Inflammatory macrophage treated with lipopolysaccharide for 1 hour (primary cell): ENCODE measurements around the gene DYNC1LI1.
"Not testable (repeated sequence)": the region's sequence is repeated elsewhere in the genome, so short reads cannot be mapped to it uniquely, and the experiment has no call there.

Experiments
- DNase-seq, 2 donors: peaks; one replicate each; pipeline ENCODE4 v3.0.0-alpha.2; 2020 to 2022

DYNC1LI1 gene

DNA sequence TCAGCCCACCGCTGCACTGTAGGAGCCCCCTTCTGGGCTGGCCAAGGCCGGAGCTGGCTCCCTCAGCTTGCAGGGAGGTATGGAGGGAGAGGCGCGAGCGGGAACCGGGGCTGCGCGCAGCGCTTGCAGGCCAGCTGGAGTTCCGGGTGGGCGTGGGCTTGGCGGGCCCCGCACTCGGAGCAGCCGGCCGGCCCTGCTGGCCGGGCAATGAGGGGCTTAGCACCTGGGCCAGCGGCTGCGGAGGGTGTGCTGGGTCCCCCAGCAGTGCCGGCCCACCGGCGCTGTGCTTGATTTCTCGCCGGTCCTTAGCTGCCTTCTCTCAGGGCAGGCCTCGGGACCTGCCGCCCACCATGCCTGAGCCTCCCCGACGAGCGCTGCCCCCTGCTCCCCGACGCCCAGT, 8.0 kb upstream of the DYNC1LI1 start:
- DNase-seq, result not testable (repeated sequence)

DNA sequence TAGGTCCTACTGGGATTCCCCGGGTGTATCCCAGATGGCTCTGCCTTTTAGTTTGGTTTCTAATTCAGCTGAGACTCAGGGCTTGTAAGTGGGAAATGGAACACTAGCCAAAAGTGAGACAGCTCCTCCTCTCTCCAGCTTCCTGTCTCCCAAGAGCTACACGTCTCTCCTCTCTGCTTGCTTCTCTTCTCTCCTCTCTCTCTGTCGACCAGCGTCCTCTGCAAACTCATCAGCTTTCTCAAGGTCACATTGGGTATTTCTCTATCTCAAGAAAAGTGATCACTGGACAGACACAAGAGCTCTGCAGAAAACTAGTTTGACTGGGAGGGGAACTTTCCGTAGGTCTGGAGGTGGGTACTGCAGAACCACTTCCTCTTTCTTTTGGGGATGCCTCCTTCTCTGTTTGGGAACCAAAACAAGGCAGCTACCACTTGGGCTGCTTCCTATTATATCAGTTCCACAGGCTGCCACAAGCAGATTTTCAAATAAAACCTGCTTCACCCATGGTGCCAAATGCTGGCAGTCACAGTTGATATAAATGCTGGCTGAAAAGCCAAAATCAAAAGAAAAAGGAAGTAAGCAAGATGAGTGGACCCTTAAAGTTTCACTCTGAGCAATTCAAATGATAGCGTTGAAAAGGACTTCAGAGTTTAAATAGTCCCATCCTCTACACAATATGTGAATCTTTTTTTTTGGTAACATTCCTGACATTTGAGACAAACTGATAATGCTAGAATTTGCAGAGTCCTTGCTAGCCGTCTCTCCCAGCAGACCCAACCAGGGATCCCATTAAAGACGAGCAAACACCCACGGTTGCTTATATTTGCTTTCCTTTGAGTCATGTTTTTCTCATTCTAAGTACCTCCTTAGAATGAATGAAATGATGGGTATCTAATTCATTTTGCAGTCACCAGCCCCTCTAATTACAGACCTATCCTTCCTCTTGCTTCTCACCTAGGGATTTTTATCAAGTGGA, 7.2 kb upstream of the DYNC1LI1 start:
- DNase-seq, result peak; percentile 66 to 83

DNA sequence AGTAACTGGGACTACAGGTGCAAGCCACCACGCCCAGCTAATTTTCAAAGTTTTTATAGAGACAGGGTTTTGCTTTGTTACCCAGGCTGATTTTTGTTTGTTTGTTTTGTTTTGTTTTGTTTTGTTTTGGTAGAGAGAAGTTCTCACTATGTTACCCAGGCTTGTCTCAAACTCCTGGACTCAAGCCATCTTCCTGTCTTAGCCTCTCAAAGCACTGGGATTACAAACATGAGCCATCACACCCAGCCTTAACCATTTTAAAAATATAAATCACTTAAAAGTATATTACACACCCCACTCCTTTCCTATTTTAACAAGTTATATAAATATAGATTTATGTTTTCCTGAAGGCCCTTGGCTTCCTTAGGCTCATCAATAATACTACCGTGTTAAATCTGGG, 6.5 kb upstream of the DYNC1LI1 start:
- DNase-seq, result no peak

DNA sequence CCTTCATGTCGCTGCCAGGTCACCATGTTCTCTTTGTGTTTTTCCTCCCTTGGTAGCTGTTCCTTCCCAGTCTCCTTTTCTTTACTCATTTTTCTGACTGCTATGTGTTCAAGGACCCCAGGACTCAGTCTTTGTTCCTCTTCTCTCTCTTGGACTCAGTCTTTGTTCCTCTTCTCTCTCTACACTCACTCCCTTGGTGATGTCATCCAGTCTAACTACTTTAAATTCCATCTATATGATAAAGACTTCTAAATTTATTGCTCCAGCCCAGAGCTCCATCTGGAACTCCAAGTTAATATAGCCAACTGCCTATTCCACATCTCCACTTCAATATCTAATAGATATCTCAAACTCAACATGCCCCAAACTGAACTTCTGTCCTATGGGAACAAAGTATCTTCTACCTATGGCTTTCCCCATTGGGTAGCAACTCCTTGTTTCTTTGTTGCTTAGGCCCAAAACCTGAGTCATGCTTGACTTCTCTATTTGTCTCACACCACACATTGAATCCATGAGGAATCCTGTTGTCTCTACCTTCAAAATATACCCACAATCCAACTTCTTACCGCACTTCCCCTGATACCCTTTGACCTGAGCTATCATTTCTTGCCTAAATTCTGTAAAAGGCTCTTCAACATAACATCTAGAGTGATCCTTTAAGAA, 4.9 kb upstream of the DYNC1LI1 start:
- DNase-seq, result peak; percentile 57 to 58

DNA sequence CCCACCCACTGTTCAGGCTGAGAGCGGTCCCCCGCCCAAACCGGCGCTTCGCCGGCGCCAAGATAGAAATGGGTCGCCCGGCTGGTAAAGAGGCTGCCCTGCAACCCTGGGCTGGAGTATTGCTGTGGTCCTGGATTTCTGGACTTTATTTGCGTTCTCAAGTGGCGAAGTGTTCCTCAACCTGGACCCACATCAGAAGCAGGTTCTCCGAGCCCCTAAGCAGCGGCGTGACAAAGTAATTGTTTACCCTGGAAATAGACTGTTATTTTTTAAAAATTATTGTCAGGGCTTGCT, 481 bp upstream of the DYNC1LI1 start:
- DNase-seq, result no peak

DNA sequence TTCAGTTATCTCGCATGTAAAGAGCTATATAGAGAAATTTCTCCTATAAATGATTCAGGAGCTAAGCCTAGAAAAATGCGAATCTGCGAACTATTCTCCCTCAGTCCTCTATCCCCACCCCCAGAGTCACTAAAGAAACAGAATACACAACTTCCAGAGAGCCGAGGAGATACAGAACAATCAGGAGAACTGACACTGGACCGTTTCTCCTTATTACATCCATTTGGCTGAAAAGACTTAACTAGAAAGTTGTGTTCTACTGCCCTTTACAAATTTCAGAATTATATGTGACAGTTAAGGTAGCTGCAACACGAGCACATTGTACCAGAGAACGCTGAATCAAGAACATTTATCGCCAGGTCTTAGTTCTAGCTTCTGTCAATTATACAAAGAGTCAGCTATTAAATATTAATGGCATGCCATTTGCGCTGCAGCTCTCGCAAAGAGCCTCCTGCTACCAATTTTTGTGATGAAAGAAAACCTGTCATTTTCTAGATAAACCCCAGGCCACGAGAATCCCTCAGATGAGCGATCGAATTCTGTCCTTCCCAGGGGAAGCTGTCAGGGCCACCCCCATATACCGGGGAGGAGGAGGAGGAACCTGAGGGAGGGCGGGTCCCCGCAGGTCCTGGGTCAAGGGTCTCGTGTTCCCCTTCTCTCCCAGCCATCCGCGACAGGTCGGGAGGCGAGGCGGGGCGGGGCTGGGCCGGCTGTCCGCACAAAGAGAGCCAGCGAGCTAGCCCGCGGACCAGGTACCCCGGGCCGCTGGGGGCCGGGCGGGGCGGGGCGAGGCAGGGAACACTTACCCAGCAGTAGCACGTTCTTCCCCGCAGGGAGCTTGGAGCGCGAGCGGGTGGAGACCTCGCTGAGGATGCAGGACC, 878 bp downstream of the DYNC1LI1 start:
- peak; percentile 43 to 48 for DNase-seq

DNA sequence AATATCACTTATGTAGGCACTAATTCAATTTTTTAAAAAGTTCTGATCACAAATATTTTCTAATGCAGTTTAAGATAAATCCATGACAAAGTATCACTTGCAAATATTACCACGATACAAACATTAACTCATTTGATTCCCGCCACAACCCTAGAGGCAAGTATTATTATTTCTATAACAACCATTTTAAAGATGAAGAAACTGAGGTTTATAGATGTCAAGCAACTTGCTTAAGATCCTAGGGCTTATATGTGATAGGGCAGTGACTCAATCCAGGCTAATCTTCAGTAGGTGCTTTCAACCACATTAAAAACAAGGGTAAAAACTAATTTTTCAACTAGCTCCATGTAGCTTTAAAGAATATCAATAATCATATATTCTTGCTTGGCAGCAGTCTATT, 1.7 kb downstream of the DYNC1LI1 start:
- DNase-seq, result no peak

DNA sequence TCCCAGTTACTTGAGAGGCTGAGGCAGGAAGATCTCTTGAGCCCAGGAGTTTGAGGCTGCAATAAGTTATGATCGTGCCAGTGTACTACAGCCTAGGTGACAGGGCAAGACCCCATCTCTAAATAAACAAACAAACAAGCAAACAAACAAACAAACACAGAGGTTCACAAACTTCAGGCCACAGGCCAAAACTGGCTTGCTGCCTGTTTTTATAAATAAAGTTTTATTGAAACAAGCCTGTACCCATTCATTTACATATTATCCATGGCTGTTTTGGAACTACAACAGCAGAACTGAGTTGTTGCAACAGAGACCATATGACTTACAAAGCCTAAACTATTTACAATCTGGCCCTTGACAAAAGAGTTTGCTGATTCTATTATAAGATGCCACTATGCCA, 6.5 kb downstream of the DYNC1LI1 start:
- peak in 1 of 2 donors; percentile 15 for DNase-seq

DNA sequence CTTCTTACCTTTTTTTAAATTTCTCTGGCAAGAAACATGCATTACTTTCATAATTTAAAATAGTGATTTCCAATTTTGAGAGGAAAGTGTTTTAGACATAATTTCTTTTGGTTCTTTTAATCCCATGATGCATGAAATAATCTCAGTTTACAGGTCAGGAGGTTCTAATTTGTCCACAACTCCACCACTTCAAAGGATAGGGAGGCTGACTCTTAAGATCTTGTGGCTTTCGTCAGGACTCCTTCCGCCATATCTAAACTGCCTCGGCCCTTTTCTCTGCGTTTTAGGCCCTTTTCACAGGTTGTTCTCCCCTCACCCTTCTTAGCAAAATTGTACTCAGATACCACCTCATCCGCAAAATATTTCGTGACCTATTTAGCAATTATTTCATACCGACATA, 8.0 kb downstream of the DYNC1LI1 start:
- no peak for DNase-seq

DNA sequence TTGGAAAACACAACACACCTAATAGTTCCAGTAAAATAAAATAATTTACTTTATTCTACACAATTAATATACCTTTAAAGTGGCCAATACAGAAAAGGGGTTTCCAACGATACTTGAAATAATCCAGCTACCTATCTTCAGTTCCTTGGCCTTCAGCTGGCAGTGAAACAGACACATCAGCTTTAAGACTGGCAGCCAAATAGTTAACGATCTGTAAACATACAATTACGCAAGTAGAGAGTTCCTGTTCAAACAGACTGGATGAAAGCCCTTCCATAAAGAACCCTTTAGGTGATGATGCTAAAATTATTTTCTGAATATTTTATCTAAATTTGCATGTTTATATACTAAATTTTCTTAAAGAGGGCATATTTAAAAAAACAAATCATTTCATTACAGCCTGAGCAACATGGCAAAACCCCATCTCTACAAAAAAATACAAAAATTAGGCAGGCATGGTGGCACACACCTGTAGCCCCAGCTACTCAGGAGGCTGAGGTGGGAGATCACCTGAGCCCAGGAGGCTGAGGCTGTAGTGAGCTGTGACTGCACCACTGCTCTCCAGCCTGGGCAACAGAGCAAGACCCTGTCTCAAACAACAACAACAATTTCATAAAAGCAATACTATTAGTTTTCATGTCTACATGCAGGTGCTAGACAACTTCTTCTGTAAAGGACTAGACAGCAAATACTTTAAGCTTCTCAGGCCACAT, 12.9 kb downstream of the DYNC1LI1 start:
- DNase-seq, result no peak

DNA sequence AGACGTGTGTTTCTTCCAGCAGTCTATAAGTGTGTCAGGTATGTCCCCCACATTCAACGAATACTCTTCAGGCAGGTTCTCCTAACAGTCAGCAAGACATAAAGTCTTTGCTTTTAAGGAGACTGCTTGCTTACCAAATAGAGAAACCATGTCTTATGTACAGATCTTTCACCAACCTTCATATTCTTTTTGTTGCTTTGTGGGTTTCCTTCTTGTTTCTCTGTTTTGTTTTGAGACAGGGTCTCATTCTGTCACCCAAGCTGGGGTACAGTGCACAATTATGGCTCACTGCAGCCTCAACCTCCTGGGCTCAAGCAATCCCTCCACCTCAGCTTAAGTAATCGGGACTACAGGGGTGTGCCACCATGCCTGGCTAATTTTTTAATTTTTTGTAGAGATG, 14.3 kb downstream of the DYNC1LI1 start:
- no peak for DNase-seq

DNA sequence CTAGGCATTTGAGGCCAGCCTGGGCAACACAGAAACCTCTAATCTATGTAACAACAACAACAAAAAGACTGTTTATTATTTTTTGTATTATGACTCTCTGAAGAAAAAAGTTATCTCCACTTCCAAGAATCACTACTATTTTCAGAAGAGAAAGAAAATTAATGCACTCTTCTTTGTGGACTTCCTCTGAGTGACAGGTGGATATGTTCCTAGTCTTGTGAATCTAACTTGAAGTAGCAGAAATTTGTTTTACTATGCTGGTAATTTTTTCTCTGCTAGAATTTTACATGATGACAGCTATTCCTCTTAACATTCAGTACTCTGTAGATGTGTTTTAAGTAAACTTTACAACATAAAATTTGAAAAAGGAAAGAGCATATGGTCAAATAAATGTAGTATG, 16.7 kb downstream of the DYNC1LI1 start:
- no peak for DNase-seq

DNA sequence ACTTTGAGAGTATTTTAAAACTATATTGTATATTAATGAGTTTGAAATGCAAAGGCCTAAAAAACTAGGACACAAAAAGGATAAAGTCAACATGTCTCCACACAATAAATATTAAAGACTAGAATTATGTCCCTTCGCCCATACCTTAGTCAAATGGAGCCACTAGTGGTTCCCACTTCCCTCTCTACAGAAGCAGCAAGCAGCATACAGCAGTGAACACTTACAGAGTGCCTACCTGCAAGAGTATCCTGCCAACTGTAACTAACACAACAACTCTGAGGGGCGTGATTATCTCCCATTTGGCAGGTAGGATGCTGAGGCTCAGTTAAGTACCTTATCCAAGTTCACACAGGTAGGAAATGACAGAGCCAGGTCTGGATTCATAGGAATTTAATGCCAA, 17.2 kb downstream of the DYNC1LI1 start:
- DNase-seq, result no peak

DNA sequence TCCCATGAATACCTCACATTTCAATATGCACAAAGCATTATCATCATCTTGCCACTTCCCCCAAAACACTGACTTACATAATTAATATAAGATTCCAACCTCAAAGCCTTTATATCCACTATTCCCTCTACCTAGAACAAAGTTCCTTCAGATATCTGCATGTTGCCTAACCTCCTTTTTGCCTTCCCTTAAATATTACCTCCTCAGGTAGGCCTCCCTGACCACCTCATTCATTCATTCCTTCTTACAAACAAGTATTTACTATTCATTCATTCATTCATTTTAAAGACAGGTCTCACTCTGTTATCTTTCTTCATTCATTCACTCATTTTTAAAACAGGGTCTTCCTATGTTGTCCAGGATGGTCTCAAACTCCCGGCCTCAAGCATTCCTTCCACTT, 18.6 kb downstream of the DYNC1LI1 start:
- no peak for DNase-seq

DNA sequence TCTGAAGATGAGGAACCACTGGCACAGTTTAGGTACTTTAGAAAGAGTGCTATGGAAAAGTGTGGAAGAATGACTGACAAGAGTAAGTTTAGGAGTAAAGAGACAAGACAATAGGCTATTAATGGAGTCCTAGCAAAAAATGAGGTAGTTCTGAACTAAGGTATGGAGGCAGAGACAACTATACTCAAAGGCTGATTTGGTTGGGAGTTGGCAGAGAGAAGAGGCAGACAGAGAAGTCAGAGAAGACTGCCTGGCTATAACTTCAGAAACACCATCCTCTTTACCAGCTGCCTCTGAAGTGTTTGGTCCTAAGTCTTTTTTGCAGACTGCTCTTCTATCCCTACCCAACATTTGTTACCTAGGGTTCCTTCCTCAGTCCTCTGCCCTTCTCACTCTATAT, 19.2 kb downstream of the DYNC1LI1 start:
- DNase-seq, result no peak

DNA sequence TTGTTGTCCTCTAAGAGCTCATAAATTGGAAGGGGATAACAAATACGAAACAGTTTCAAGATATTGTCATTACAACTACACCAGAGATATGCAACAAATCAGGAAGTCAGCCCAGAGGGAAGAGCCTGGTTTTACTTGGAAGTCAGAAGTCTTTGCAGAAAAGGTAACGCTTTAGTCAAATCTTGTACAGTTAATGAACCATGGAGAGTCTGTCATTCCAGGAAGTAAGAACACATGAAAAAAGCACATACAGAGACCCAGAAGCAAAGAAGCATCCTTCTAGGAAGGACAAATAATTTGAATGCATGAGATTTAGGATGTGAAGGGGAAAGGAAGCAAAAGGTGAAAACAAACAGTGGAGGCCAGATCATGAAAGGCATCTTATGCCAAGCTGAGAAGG, 19.6 kb downstream of the DYNC1LI1 start:
- peak in 1 of 2 donors; percentile 11 for DNase-seq

DNA sequence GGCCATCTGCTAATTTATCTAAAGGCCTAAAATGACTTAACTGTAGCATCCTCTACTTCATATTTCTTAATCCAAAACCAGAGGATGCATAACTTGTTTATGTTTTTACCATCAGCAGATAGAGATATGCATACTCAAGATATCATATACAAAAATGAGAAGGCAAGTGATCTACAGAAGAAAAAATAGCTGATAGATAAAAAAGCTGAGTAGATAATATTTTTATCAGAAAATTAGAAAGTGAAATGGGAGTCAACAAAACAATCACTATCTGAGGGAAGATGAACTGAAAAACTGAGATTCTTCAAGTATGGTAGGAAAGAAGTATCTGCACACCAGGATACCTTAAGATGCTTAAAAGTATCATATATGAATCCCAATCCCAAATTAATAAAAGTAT, 25.4 kb downstream of the DYNC1LI1 start:
- DNase-seq, result no peak

DNA sequence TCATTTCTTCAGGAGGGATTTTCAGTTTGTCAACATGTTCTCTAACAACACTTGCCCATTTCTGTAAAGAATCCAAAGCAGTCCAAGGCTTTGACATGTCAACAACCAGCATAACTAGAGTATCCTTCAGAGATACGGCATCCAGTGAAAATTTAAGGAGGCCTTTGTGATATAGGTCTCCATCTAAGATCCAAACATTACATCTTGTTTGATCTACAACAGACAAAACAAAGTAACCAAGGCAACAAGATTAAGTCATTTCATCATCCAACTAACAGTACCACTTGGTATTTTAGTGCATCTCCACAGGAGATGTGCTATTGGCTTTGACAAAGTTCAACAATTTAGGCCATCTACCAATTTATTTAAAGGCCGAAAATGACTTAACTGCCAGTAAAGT, 25.8 kb downstream of the DYNC1LI1 start:
- DNase-seq, result no peak

DNA sequence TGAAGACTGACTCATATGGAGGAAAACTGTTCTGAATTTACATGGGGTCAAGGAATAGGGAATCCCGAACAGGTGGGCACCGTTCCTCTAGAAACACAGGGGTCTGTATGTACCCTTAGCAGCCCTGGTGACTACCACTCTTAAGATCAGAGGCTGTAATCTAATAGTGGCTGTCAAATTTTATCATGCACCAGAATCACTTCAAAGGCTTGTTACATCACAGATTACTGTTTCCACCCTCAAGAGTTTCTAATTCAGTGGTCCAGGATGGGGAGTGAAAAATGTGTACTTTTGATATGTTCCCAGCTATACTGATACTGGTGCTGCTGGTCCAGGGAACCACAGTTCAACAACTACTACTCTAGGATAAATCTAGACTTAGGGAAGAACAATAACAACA, 27.9 kb downstream of the DYNC1LI1 start:
- no peak for DNase-seq

DNA sequence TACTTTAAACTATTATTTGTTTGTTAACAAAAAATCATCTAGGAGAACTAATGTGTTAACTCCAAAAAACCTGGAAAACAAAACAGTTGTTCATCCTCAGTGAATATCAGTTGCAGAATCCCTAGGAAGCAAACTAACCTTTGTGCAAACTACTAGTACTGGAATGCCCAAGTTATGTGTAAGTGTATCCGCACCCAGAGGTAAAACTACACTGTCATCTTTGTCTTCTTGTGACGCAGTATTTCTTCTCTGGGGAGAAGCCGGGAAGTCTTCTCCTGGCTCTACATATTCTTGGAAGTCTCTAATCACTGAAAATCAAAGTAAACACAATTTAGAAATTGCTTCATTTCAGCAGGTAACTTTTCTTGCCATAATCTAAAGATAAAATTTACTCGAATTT, 29.8 kb downstream of the DYNC1LI1 start:
- DNase-seq, result no peak

DNA sequence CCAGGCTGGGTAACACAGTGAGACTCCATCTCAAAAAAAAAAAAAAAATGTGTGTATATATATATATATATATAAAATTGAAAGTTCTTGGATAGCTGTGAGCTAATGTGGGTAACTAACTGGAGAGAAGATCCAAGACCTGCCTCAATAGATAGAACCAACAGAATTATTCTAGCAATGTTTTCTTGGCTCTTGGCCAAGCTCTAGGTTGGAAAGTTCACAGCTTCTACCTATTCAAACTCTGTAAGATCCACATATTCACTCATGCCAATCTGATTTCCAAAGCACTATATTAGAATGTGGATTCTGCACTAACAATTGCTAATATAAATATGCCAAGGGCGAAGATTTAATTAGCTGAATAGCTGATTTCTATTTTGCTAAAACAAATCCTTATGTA, 38.2 kb downstream of the DYNC1LI1 start:
- no peak for DNase-seq

DNA sequence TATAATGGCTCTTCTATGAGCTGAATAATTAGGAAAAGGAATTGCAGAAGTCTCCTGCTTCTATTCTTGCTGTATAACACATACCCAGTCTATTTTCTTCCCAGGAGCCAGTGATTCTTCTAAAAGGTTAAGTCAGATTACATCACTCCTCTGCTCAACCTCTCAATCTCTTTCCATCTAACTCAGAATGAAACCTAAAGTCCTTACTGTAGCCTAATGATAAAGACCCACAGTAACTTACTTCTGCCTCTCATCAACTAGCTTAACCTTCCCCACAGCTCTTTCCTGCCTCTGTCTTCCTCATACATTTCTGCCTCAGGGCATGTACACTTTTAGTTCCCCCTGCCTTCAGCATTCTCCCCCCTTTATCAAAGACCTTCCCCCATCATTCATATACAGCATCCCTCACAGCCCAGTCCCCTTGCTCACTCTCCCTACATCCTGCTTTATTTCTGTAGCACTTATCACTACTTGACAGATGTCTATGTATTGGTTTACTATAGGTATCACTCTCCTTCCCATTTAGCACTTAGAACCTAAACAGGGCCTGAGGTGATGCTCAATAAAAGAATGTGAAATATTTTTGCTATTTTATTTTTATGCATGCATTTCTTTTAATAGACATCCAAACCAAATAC, 39.5 kb downstream of the DYNC1LI1 start:
- no peak for DNase-seq
